ENCODE results near the gene SEMA4D.

The SEMA4D gene

DNA sequence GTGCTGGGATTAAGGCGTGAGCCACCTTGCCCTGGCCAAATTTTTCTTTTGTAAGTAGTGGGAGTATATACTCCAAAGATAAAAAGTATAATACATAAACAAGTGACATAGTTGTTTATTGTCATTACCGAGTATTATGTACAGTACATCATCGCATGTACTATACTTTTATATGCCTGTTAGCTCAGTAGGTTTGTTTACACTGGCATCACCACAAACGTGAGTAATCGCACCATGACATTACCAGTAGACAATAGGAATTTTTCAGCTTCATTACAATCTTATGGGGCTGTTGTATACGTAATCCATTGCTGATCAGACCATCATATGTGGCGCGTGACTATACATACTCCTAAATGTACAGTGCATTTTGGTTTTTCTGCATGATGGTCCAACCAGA is 169.8 kb downstream of the SEMA4D start:
- ChIA-PET POLR2A (no interaction called here), CTCF (interaction anchor here (1.3 to 1.4 kb wide), 2 partner anchors 10 to 16 kb away, joined by 4 read pairs; no protein-coding TSS in a partner anchor)
- TF ChIP-seq, protein P1, sequence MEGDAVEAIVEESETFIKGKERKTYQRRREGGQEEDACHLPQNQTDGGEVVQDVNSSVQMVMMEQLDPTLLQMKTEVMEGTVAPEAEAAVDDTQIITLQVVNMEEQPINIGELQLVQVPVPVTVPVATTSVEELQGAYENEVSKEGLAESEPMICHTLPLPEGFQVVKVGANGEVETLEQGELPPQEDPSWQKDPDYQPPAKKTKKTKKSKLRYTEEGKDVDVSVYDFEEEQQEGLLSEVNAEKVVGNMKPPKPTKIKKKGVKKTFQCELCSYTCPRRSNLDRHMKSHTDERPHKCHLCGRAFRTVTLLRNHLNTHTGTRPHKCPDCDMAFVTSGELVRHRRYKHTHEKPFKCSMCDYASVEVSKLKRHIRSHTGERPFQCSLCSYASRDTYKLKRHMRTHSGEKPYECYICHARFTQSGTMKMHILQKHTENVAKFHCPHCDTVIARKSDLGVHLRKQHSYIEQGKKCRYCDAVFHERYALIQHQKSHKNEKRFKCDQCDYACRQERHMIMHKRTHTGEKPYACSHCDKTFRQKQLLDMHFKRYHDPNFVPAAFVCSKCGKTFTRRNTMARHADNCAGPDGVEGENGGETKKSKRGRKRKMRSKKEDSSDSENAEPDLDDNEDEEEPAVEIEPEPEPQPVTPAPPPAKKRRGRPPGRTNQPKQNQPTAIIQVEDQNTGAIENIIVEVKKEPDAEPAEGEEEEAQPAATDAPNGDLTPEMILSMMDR (IDR thresholded peaks at IDR 0.05; ENCODE audit: control extremely low read depth, extremely low read depth, low read depth, missing control alignments), result no peak
- no peak for DNase-seq (ENCODE audit: extremely low spot score)

DNA sequence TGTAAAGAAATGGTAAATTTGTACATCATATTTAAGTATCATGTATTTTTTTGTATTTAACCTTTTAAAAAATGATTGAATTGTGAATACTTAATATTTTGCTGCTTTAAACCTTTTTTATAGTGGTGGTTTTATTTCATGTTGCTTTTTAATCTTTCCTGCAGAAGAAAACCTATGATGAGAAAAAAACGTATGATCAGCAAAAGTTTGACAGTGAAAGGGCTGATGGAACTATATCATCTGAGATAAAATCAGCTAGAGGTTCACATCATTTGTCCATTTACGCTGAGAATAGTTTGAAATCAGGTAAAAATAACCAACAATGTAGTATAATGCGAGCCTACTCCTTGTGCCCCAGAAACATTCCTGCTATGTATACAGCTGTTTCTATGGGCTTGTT is 172.2 kb downstream of the SEMA4D start:
- TF ChIP-seq, protein P1 (IDR thresholded peaks at IDR 0.05; ENCODE audit: control extremely low read depth, extremely low read depth, low read depth, missing control alignments), result no peak
- ChIA-PET CTCF (interaction anchor here (0.7 to 2.3 kb wide), 4 partner anchors 8 to 223 kb away, joined by 3 to 9 read pairs (median 6); no protein-coding TSS in a partner anchor), POLR2A (no interaction called here)
- DNase-seq (ENCODE audit: extremely low spot score), result no peak

DNA sequence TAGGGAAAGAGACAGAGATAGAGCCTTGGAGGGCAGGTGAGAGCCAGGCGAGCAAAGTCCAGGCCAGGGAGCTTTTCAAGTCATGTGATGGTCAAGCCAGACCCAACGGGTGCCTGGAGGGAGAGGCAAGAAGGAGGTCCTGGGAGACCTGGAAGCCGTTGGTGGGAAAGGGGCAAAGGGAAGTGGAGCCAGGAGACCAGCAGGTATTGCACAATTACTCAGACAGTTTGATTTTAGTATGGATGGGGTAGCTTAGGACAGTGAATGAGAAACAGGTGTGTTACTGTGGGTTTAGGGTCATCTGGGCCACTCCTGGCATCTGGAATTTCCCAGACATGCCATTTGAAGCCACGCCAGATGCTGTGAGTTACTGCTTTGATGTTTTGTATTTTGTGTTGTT is 174.5 kb downstream of the SEMA4D start:
- DNase-seq (ENCODE audit: extremely low spot score), result no peak
- POLR2A ChIA-PET, result no interaction called here
- TF ChIP-seq, protein P1 (IDR thresholded peaks at IDR 0.05; ENCODE audit: control extremely low read depth, extremely low read depth, low read depth, missing control alignments), result no peak
- CTCF ChIA-PET, result interaction anchor here (1.2 to 1.6 kb wide), 2 partner anchors 17 to 106 kb away, joined by 3 to 4 read pairs; no protein-coding TSS in a partner anchor

DNA sequence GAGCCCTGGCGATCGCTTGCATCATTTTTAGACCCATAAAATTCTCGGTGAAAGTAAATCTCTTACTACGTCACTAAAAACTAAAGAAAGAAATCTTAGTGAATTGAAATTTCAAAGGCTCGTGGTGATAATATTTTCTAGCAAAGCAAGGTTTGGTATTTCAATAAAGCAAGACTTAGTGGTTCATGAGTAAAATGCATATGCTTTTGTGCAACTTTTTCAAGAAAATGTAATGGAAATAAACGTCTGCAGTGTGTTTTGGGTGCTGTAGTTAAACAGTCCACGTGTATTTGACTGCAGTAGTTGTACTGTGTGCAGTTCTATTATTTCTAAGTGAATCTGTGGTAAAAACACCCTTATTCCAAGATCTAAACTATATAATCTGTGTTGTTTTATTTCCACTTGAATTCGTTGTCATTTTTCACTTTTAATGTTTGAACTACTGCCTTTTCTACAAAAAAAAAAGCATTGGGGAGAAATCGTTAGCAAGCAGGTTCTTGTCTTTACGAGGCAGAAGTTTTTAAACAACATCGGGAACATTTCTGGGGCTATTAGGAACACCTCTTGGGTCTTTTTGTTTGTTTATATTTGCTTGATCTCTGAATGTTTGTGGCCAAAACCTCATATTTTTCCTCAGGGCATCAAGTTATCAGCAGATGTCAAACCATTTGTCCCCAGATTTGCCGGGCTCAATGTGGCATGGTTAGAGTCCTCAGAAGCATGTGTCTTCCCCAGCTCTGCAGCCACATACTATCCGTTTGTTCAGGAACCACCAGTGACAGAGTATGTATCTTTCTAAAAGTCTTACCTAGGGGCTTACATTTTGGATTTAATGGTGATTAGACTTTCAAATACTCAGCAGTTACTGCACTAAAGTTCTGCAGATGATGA is 178.7 kb downstream of the SEMA4D start:
- ChIA-PET CTCF (interaction anchor here (0.6 to 2.2 kb wide), 6 partner anchors 9 to 230 kb away, joined by 3 to 12 read pairs (median 4); no protein-coding TSS in a partner anchor), POLR2A (interaction anchor here (1.0 kb wide), 1 partner anchor 9 kb away, joined by 4 read pairs; no protein-coding TSS in a partner anchor)
- no peak for DNase-seq (ENCODE audit: extremely low spot score)
- TF ChIP-seq, protein P1 (IDR thresholded peaks at IDR 0.05; ENCODE audit: control extremely low read depth, extremely low read depth, low read depth, missing control alignments), result no peak

DNA sequence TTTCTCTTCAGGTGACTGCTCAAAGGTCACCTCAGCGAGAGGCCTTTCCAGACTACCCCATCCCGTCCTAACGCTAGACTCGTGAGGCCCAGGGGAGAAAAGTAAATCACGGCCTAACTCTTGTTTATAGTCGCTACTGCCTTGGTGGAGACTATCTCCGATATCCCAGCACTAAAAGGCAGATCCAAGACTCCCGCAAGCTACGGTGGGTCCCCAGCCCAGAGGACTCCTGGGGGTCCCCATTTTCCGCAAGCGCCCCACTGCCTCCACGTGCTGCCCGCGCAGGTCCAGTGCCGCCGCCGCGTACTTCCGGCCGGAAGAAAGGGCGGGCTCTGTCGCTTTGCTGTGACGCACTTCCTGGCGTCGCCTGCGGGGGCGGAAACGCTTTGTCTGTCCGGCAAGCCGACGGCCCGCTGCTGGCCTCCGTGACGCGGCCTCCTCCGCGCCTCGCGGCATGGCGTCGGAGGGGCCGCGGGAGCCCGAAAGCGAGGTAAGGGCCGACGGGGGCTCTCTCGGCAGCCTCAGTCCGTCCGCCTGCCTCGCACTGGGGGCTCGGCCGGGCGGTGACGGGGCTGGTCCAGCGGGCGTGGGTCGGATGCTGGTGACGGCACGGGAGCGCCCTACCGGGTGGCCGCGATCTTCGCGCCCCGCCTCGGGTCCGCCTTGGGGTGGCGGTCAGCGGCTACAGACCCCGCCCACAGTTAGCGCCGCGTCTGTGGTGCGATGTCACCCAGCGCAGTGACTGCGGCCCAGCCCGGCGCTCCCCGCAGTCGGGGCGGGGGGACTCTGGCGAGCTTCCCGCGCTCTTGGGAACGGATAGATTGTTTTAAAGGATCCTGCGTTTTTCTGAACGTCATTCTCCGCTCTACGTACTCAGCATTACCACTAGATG is 179.5 kb downstream of the SEMA4D start, which contains the start of gene SECISBP2:
TSS of gene SECISBP2 (plus strand) at position 378 of the 892 bp plus-strand sequence. CDS start at position 455, 77 bp downstream.
- TF ChIP-seq, protein P1 (IDR thresholded peaks at IDR 0.05; ENCODE audit: control extremely low read depth, extremely low read depth, low read depth, missing control alignments), result peak; percentile 56
- ChIA-PET POLR2A (interaction anchor here (0.7 to 1.0 kb wide), 2 partner anchors 8 to 49 kb away, joined by 3 to 4 read pairs; no protein-coding TSS in a partner anchor), CTCF (interaction anchor here (0.6 to 1.0 kb wide), 7 partner anchors 8 to 230 kb away, joined by 3 to 6 read pairs (median 4); no protein-coding TSS in a partner anchor)
- peak; percentile 91 for DNase-seq (ENCODE audit: extremely low spot score)

DNA sequence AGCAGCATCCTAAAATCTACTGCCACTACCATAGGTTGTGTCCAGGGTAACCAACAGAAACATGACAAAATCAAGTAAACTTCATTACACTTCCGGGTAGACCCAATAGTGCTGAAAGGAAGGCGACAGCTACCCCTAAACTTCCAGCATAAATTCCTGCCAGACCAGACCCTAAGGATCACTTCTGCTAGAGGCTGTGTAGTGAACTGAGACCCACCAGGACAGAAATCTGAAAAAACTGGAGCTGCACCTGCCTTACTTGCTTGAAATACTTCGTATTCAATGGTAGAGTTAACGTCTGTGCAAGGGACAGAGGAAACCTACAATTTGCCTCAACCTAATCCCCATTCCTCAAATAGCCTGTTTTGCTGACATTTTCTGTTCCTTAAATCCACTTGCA is 180.6 kb downstream of the SEMA4D start:
- ChIA-PET CTCF (no interaction called here), POLR2A (no interaction called here)
- TF ChIP-seq, protein P1 (IDR thresholded peaks at IDR 0.05; ENCODE audit: control extremely low read depth, extremely low read depth, low read depth, missing control alignments), result no peak
- DNase-seq (ENCODE audit: extremely low spot score), result no peak
